Upper lobe of left lung (tissue), 6 donors: ENCODE data around the gene NATD1. TPM values are rescaled to one million over a fixed set of nuclear protein-coding genes. Genes with fewer than 3 reads are reported as not detected.

Experiments used
- ATAC-seq, 2 donors: fragments of 200-7000 bp; cut with Tn5 transposase; one replicate each; pipeline ENCODE4 v1.9.1; 2022; ENCODE audit warnings: mild to moderate bottlenecking in 2 of 2, moderate library complexity in 2 of 2; ENCODE audit not compliant: low FRiP score in 2 of 2
- DNase-seq, 2 donors: peaks; one replicate each; pipeline ENCODE4 v3.0.0-alpha.2; 2019 to 2020
- H3K27ac ChIP-seq, 4 donors: fragments of 200-600 bp; sonication (generic); one replicate each; pipeline ENCODE4 v1.5.1; 2016 to 2019
- H3K27me3 ChIP-seq, 4 donors: fragments of 200-600 bp; sonication (generic); one replicate each; pipeline ENCODE4 v1.5.1; 2017 to 2019
- H3K36me3 ChIP-seq, 4 donors: fragments of 200-600 bp; sonication (generic); one replicate each; pipeline ENCODE4 v1.5.1; 2016 to 2019
- H3K4me1 ChIP-seq, 4 donors: fragments of 200-600 bp; sonication (generic); one replicate each; pipeline ENCODE4 v1.5.1; 2018 to 2019
- H3K4me3 ChIP-seq, 4 donors: fragments of 200-600 bp; sonication (generic); one replicate each; pipeline ENCODE4 v1.5.1; 2017 to 2019; ENCODE audit warnings: mild to moderate bottlenecking in 2 of 4, moderate library complexity in 1 of 4
- H3K9me3 ChIP-seq, 4 donors: fragments of 200-600 bp; sonication (generic); one replicate each; pipeline ENCODE4 v1.5.1; 2018 to 2019
- EP300 ChIP-seq, 4 donors: sonication (generic); formaldehyde crosslinking; IDR thresholded peaks; one replicate each; pipeline ENCODE4 v1.5.1; 2017; ENCODE audit warnings: antibody characterized with exemption in 4 of 4, control low read depth in 2 of 4
- POLR2A ChIP-seq, 4 donors: fragments of 450-650 bp; IDR thresholded peaks; one replicate each; pipeline ENCODE4 v1.5.1; 2016 to 2017; ENCODE audit warnings: antibody characterized with exemption in 4 of 4, mild to moderate bottlenecking in 2 of 4
- POLR2AphosphoS5 ChIP-seq, 2 donors: sonication (generic); formaldehyde crosslinking; IDR thresholded peaks; one replicate each; pipeline ENCODE4 v1.5.1; 2017; ENCODE audit warnings: antibody characterized with exemption in 2 of 2
- WGBS, 2 donors: methylation state at CpG; one replicate each; pipeline ENCODE4 v1.1.5; 2017 to 2018; 5-methylcytosine and 5-hydroxymethylcytosine counted together
- total RNA-seq, 6 donors: library from RNA; depleted of rRNA in 4 of 6; stranded (reverse); fragments of >200 nt in 4 of 6; gene quantifications; one replicate each; pipeline versions ENCODE4 v1.1.0 to v1.2.1, GENCODE V29; 2016 to 2021
- TF ChIP-seq, protein P1 (sequence below), 6 experiments: fragments of 450-650 bp in 4 of 6; fragments of 200-600 bp in 2 of 6; sonication (generic) in 2 of 6; IDR thresholded peaks; one replicate each; pipeline ENCODE4 v1.5.1; 2016 to 2019; ENCODE audit warnings: antibody characterized with exemption in 6 of 6
- donor health status: DM: no; HTN: no; CAD: no; lungs with moderate emphysema.
- donor health status: DM: no; HTN: yes; CAD: no; lungs with severe emphysema.

The NATD1 gene
- total RNA-seq, 6 donors from 2014 or later, result 11.2 to 32.5 (median 16.1) TPM

DNA sequence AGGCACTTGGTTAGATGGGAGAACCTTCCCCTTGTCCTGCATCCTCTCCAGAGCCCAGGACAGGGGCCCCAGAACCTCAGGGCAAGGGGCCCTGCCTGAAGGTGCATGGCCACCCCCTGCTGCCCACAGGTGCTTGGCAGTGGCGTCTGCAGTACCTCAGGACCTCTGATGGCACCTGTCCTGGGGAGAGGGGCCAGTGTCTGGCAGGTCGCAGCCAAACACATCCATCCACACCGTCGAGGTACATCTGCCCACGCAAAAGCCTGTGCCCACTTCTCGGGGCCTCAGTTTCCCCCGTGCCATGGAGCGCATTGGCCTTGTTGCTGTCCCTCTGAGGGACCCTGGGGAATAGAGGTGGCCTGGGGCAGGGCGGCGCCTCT, 40.6 kb upstream of the NATD1 start:
- no peak overlapping the region for H3K4me3 ChIP-seq
- WGBS, 2 donors, result 59 to 72% methylated on average over 10 of the region's 10 CpGs
- no peak for DNase-seq
- H3K27me3 ChIP-seq, result no peaks in the 10 kb centered on the region
- peaks cover 9 to 38% (median 18%) of the 10 kb centered on the region in 4 donors for H3K36me3 ChIP-seq
- no peaks in the 10 kb centered on the region for H3K9me3 ChIP-seq
- ATAC-seq, result no peak
- H3K4me1 ChIP-seq, result peaks cover 14 to 38% (median 18%) of the 10 kb centered on the region in 4 donors
- no peak overlapping the region for H3K27ac ChIP-seq
- TF ChIP-seq, protein P1, sequence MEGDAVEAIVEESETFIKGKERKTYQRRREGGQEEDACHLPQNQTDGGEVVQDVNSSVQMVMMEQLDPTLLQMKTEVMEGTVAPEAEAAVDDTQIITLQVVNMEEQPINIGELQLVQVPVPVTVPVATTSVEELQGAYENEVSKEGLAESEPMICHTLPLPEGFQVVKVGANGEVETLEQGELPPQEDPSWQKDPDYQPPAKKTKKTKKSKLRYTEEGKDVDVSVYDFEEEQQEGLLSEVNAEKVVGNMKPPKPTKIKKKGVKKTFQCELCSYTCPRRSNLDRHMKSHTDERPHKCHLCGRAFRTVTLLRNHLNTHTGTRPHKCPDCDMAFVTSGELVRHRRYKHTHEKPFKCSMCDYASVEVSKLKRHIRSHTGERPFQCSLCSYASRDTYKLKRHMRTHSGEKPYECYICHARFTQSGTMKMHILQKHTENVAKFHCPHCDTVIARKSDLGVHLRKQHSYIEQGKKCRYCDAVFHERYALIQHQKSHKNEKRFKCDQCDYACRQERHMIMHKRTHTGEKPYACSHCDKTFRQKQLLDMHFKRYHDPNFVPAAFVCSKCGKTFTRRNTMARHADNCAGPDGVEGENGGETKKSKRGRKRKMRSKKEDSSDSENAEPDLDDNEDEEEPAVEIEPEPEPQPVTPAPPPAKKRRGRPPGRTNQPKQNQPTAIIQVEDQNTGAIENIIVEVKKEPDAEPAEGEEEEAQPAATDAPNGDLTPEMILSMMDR (IDR thresholded peaks at IDR 0.05), result no peak
- TF ChIP-seq EP300 (IDR thresholded peaks at IDR 0.05), result no peak
- TF ChIP-seq POLR2A (IDR thresholded peaks at IDR 0.05), result no peak
- TF ChIP-seq POLR2AphosphoS5 (IDR thresholded peaks at IDR 0.05), result no peak

DNA sequence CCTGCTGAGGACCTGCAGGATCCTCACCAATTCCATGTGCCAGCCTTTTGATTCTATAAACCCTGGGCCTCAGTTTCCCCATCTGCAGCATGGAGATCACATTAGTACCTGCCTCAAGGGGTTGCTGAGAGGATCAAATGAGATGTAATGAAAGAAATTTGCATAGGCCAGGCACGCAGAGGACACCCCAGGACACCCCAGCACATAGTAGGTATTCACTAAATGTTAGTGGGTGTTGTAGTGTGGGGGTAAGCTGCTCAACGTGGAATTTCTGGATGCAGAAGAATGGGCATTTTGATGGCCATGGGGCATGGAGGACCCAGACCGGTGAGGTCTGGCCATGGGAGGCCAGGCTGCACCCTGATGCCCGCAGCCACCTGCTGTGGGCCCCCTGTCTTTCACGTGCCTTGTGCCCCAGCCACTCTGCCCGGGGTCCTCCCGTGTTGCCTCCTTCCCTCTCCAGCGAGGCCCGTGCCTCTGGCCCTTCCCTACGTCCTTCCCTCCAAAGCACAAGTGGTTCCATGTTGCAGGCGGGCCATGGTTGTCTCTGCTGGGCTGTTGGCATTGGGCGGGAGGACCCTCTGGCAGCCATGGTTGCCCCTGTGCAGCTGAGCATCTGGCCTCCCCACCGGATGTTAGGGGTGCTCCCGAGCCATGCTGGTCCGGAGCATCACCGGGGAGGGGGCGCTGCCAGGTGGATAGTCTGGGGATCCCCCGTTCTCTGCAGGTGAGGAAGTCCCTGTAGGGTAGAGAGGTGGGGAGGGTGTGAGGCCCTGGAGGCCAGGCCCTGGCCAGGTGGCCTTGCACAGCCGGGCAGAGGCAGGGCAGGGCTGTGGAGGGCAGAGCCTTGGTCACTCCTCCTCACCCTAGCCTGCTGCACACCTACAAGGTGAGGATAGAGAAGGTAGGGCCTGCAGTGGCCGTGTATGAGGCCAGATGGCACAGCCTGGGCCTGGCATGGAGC, 39.9 kb upstream of the NATD1 start:
- WGBS, 2 donors, result 73 to 80% methylated on average over 20 of the region's 20 CpGs
- H3K27me3 ChIP-seq, result no peaks in the 10 kb centered on the region
- DNase-seq (no peak), ATAC-seq (no peak)
- peaks cover 21 to 45% (median 25%) of the 10 kb centered on the region in 4 donors for H3K4me1 ChIP-seq
- TF ChIP-seq POLR2A (IDR thresholded peaks at IDR 0.05) (no peak), EP300 (IDR thresholded peaks at IDR 0.05) (no peak), POLR2AphosphoS5 (IDR thresholded peaks at IDR 0.05) (no peak)
- TF ChIP-seq, protein P1 (IDR thresholded peaks at IDR 0.05), result no peak
- peaks cover 6 to 32% (median 13%) of the 10 kb centered on the region in 4 donors for H3K36me3 ChIP-seq
- H3K4me3 ChIP-seq, result no peak overlapping the region
- H3K9me3 ChIP-seq, result no peaks in the 10 kb centered on the region
- H3K27ac ChIP-seq, result no peak overlapping the region

DNA sequence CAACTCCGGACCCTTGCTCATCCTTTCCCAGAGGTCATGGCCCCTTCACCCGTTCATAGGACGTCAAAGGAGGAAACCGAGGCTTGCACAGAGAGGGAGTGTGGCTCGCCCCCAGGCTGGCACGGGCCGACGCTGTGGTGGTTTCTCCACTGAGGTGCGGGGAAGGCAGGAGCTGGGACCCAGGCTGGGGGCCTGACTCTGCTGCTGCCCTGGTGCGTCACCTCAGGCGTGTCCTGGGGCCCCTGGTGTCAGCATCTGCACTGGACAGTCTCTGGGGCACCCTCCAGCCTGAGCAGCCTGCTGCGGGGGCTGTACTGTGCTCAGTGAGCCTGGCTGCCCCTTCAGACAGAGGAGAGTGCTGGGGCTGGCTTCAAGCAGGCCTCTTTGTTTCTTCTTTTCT, 38.7 kb upstream of the NATD1 start:
- no peak for ATAC-seq
- H3K4me3 ChIP-seq, result no peak overlapping the region
- H3K36me3 ChIP-seq, result peaks cover 6 to 29% (median 13%) of the 10 kb centered on the region in 4 donors
- no peak for DNase-seq
- TF ChIP-seq POLR2AphosphoS5 (IDR thresholded peaks at IDR 0.05) (no peak), POLR2A (IDR thresholded peaks at IDR 0.05) (no peak), EP300 (IDR thresholded peaks at IDR 0.05) (no peak)
- TF ChIP-seq, protein P1 (IDR thresholded peaks at IDR 0.05), result no peak
- 60 to 72% methylated on average over 7 to 12 of the region's 12 CpGs for WGBS, 2 donors
- H3K27ac ChIP-seq, result no peak overlapping the region
- H3K27me3 ChIP-seq, result no peaks in the 10 kb centered on the region
- H3K4me1 ChIP-seq, result peaks cover 32 to 52% (median 36%) of the 10 kb centered on the region in 4 donors
- no peaks in the 10 kb centered on the region for H3K9me3 ChIP-seq

DNA sequence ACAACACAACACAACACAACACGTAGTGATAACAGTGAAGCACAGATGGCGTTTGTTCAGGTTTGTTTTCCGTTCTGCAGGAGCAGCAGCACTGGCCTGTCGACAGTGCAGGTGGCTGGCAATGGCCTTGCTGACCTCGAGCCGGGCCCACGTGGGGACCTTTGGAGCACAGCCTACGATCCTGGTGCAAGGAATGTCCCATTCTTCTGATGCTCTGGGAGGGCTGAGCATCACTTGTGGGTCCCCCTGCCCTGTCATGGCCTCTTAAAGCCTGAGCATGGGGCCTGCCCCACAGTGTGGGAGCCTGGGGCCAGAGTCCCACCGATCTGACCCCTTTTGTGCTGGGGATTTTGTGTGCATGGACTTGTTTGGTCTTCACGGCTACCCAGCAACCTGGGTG, 38.1 kb upstream of the NATD1 start:
- ATAC-seq (no peak), DNase-seq (no peak)
- Histone ChIP-seq H3K9me3 (no peaks in the 10 kb centered on the region), H3K27ac (no peak overlapping the region), H3K4me3 (no peak overlapping the region), H3K27me3 (no peaks in the 10 kb centered on the region), H3K4me1 (peaks cover 37 to 54% (median 40%) of the 10 kb centered on the region in 4 donors), H3K36me3 (peaks cover 6 to 28% (median 13%) of the 10 kb centered on the region in 4 donors)
- 73 to 81% methylated on average over 10 of the region's 10 CpGs for WGBS, 2 donors
- TF ChIP-seq, protein P1 (IDR thresholded peaks at IDR 0.05), result no peak
- no peak for TF ChIP-seq EP300 (IDR thresholded peaks at IDR 0.05)
- no peak for TF ChIP-seq POLR2A (IDR thresholded peaks at IDR 0.05)
- TF ChIP-seq POLR2AphosphoS5 (IDR thresholded peaks at IDR 0.05), result no peak
